ENCODE results near the gene MBNL2. TPM values are rescaled to one million over a fixed set of nuclear protein-coding genes. Genes with fewer than 3 reads are reported as not detected.

MBNL2 gene
- total RNA-seq, 3 donors from 2014 or later = 68.5 to 131 (median 120) TPM

DNA sequence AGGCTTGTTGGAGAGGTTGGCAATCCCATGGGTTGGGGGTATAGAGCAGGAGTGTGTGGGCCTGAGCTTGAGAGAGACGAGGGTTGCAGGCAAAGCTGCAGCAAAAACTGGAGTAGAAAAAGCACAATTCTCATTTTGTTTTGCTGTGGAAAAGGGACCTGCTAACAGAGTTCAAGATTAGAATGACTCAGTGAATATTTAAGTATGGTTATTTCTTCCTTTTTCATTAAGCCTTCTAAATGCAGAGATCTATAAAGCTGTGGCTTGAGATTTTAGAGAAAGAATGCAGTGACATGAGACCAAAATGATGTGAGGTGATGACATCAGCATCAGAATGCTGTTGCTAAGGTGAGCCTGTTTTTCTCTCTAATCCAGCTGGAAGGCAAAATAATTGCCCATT lies 10.8 kb upstream of the MBNL2 start:
- H3K9me3 ChIP-seq = no peaks in the 10 kb centered on the region

DNA sequence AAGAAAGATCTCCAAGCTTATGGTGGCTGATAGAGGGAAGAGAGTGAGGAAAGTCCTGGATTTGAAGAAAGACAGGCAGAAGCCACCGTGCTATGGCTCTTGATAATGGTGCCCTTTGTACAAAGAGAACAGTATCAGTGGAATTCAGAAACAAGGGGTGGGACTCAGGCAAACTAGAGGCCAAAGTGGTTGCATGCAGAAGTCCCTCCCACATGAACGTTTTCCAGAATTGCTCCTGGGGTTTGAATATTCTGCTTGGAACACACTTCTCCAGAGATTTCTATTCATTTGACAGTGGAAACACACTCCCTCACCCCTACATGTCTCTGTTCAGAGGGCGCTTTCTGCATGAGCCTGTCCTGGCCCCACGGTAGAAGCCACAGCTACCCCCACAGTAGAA lies 10.1 kb upstream of the MBNL2 start:
- H3K27me3 ChIP-seq = no peaks in the 10 kb centered on the region
- H3K36me3 ChIP-seq = no peaks in the 10 kb centered on the region
- no peaks in the 10 kb centered on the region for H3K4me1 ChIP-seq
- intact Hi-C loops (cut with DNase I; ENCODE audit: low total_unique reads) = no loop called here
- H3K4me3 ChIP-seq = no peak overlapping the region
- no peak for DNase-seq (ENCODE audit: low spot score in 2 of 2)
- H3K27ac ChIP-seq = peak overlapping the region; percentile 35 to 53
- no peaks in the 10 kb centered on the region for H3K9me3 ChIP-seq
- no peak for TF ChIP-seq POLR2A (IDR thresholded peaks at IDR 0.05)
- TF ChIP-seq, protein P1, sequence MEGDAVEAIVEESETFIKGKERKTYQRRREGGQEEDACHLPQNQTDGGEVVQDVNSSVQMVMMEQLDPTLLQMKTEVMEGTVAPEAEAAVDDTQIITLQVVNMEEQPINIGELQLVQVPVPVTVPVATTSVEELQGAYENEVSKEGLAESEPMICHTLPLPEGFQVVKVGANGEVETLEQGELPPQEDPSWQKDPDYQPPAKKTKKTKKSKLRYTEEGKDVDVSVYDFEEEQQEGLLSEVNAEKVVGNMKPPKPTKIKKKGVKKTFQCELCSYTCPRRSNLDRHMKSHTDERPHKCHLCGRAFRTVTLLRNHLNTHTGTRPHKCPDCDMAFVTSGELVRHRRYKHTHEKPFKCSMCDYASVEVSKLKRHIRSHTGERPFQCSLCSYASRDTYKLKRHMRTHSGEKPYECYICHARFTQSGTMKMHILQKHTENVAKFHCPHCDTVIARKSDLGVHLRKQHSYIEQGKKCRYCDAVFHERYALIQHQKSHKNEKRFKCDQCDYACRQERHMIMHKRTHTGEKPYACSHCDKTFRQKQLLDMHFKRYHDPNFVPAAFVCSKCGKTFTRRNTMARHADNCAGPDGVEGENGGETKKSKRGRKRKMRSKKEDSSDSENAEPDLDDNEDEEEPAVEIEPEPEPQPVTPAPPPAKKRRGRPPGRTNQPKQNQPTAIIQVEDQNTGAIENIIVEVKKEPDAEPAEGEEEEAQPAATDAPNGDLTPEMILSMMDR (IDR thresholded peaks at IDR 0.05) = no peak
- TF ChIP-seq POLR2AphosphoS5 (IDR thresholded peaks at IDR 0.05) = no peak

More for the DNA sequence above, 10.8 kb upstream of the MBNL2 start:
- Histone ChIP-seq H3K4me1 (no peaks in the 10 kb centered on the region), H3K36me3 (no peaks in the 10 kb centered on the region), H3K4me3 (no peak overlapping the region), H3K27me3 (no peaks in the 10 kb centered on the region), H3K27ac (peak overlapping the region in 1 of 2 donors; percentile 52)
- TF ChIP-seq POLR2A (IDR thresholded peaks at IDR 0.05) (no peak), POLR2AphosphoS5 (IDR thresholded peaks at IDR 0.05) (no peak)
- TF ChIP-seq, protein P1 (IDR thresholded peaks at IDR 0.05) = no peak
- intact Hi-C loops (cut with DNase I; ENCODE audit: low total_unique reads) = no loop called here
- DNase-seq (ENCODE audit: low spot score in 2 of 2) = no peak

DNA sequence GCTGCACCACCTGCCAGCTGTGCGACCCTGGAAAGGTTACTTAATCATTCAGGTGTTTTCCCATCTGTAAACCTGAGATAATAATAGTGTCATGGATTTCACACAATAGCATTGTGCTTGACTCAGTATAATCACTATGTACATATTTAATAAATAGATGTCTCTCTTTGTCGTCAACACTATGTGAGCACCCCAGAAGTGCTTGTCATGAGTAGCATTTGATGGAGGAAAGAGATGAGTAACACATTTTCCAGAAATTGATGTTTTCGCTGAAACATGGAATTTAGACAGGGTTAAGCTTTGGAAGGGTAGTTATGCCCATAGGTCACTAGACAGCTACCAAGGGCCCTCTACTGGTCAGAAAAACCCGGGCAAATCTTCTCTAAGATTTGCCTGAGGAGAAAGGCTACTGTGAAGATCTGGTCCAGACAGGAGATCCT lies 9.5 kb upstream of the MBNL2 start:
- no peak for TF ChIP-seq POLR2AphosphoS5 (IDR thresholded peaks at IDR 0.05)
- TF ChIP-seq, protein P1 (IDR thresholded peaks at IDR 0.05) = peak in 2 of 3 donors; percentile 31 to 36
- no peak overlapping the region for H3K27ac ChIP-seq
- intact Hi-C loops (cut with DNase I; ENCODE audit: low total_unique reads) = no loop called here

DNA sequence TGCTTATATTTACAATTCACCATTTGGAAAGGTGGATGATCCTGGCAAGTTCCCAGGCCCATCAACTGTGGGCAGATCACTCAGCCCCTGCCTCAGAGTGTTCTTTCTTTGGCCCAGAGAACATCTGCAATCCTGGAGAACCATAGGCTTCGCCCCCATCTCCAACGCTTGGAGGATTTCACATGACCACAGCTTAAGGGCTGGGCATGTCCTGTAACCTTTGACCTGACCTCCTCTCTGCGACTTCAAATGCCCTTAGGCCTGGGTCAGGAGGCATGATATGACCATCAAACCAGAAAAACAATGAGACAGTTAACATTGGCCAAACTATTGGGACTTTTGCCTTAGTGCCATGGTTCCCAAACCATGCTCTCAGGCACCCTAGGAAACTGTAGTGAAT lies 7.2 kb upstream of the MBNL2 start:
- no peaks in the 10 kb centered on the region for H3K4me1 ChIP-seq
- H3K36me3 ChIP-seq = no peaks in the 10 kb centered on the region
- intact Hi-C loops (cut with DNase I; ENCODE audit: low total_unique reads) = no loop called here

More for the DNA sequence above, 9.5 kb upstream of the MBNL2 start:
- Histone ChIP-seq H3K27me3 (no peaks in the 10 kb centered on the region), H3K36me3 (no peaks in the 10 kb centered on the region), H3K4me3 (no peak overlapping the region), H3K9me3 (no peaks in the 10 kb centered on the region), H3K4me1 (no peaks in the 10 kb centered on the region)
- DNase-seq (ENCODE audit: low spot score in 2 of 2) = no peak

DNA sequence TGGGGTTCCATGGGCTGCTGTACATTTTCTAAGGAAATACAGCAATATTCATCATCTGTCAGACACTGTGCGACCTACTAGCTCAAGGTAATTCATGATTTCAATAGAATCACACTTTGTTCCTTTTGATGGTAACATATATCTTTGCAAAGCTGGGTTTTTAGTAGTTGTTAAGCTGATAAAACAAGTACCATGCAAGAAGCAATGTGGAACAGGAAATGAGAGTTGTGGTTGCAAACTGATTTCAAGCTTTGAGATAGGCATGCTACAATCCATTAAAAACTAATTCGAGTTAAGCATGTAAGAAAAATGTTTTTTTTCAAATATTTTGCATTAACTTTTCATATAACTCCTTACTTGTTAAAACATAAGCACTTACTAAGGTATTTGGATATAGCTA lies 6.8 kb upstream of the MBNL2 start:
- H3K4me3 ChIP-seq = no peak overlapping the region
- intact Hi-C loops (cut with DNase I; ENCODE audit: low total_unique reads) = no loop called here
- H3K9me3 ChIP-seq = no peaks in the 10 kb centered on the region
- no peaks in the 10 kb centered on the region for H3K4me1 ChIP-seq
- TF ChIP-seq, protein P1 (IDR thresholded peaks at IDR 0.05) = no peak
- no peak for TF ChIP-seq POLR2A (IDR thresholded peaks at IDR 0.05)
- TF ChIP-seq POLR2AphosphoS5 (IDR thresholded peaks at IDR 0.05) = no peak
- no peak overlapping the region for H3K27ac ChIP-seq
- no peaks in the 10 kb centered on the region for H3K36me3 ChIP-seq
- DNase-seq (ENCODE audit: low spot score in 2 of 2) = no peak
- no peaks in the 10 kb centered on the region for H3K27me3 ChIP-seq

More for the DNA sequence above, 7.2 kb upstream of the MBNL2 start:
- H3K27ac ChIP-seq = no peak overlapping the region
- no peaks in the 10 kb centered on the region for H3K9me3 ChIP-seq
- TF ChIP-seq, protein P1 (IDR thresholded peaks at IDR 0.05) = no peak
- TF ChIP-seq POLR2AphosphoS5 (IDR thresholded peaks at IDR 0.05) (no peak), POLR2A (IDR thresholded peaks at IDR 0.05) (no peak)
- no peak for DNase-seq (ENCODE audit: low spot score in 2 of 2)
- H3K27me3 ChIP-seq = no peaks in the 10 kb centered on the region
- no peak overlapping the region for H3K4me3 ChIP-seq

Data from breast epithelium (tissue), 4 donors.